HG02840 (cell line): ENCODE data around the gene TBX2.

Experiments used
- ATAC-seq: cut with Tn5 transposase; IDR thresholded peaks from one replicate; pipeline ENCODE4 v1.9.1; 2021; ENCODE audit warnings: mild to moderate bottlenecking, moderate library complexity, moderate number of reproducible peaks; ENCODE audit not compliant: unreplicated experiment, low FRiP score

The TBX2 gene

DNA sequence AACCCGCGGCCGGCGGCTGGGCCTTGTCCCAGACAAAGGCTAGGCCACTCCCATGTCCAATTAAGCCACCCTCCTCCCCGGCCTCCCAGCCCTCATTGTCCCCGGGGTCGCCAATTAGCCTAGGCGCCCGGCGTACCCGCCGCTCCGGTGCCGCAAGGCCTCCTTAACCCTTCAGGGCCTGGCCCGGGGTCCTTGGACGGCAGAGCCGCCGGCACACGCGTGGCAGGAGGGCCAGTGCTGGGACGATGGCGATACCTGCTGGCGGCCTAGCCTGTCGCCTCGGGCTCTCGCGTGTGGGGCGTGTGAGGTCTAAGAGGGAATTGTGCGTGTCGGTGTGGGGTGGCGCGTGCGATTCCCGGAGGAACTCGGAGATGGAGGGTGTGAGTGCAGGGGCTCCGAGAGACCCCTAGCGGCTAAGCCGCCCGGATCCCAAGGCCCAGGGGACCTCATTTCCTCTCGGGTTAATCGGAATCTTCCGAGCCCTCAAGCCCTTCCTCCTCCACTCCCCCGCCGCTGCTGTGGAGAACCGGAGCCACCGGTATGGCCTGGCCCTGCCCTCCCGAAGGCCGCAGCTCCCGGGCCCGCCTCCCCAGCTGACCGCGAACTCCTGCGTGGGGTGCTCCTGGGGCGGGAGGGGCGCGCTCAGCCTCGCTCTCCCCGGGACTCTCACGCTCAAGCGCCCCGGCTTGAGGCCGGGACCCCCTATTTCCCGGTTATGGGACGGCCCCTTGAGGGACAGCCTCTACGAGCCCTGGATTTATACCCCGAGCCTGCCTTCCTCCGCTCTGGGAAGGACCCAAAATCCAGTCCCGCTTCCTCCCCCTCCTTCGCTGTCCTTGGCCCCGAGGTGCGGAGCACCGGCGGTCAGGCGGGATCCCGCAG, 11.9 kb downstream of the TBX2 start:
- ATAC-seq = no peak

DNA sequence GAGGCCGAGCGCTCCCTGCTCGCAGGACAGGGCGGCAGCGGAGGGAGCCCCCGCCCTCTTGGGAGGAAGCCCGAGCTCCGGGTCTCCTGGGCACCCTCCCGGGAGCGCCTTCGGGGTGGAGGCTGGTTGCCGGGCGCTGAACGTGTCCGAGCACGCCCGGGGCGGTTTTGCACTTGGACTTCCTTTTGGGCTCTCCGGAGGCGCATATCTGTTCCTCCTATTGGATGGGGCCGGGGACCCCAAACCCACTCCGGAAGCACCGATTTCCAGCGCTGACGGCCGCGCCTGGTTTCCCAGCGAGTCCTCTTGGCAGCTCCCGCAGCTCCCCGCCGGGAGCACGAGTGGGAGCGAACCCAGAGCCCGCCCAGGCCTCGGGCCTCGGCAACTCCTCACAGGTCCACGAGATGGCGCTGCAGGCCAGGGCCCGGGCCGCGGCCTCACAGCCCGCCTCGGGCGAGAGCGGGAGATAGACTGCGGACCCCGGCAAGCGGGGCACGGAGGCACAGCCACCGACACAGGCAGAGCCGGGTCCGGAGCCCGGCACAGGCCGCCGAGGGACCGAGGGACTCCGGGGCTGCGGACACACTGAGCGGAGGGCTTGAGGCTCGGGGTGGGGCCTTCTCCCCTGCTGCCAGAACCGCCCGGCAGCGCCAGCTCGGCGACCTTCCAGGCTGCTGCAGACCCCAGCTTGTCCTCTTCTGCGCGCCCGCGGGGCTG, 12.7 kb downstream of the TBX2 start:
- ATAC-seq = peak; percentile 50

DNA sequence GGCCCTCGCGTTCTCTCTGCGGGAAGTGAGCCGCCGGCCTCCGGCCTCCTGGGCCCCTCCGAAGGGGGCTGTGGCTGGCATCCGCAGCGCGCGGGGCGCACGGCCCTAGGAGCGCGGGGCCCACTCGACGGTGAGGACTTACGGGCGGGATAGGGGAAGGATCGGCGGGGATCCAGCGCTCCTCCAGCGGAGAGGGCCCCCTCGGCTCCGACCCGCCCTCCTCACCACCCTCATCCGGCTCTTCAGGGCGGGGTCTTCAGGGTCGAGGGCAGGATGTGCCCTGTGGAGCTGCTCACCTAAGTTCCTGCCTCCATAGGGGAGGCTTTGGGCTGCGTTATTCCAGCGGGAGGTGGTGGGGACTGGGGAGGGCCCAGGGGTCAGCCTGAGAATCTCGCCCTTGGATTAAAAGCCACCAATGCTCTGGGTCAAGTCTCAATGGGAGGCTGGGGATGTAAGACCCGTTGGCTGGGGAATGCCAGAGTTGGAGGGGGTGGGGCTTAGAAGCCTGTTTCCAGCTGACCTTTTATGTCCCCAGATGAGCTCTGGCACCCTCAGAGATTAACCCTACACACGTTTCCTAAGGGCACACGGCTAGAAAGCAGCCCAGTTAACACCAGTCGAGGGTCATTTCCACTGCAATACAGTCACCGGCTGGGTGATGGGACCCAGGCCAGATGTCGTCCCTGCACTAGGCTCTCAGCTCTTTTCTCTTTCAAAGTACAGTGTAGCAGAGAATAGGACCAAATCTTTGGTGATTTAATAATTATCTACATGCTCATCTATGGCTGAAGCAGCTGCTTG, 13.4 kb downstream of the TBX2 start:
- ATAC-seq = no peak

DNA sequence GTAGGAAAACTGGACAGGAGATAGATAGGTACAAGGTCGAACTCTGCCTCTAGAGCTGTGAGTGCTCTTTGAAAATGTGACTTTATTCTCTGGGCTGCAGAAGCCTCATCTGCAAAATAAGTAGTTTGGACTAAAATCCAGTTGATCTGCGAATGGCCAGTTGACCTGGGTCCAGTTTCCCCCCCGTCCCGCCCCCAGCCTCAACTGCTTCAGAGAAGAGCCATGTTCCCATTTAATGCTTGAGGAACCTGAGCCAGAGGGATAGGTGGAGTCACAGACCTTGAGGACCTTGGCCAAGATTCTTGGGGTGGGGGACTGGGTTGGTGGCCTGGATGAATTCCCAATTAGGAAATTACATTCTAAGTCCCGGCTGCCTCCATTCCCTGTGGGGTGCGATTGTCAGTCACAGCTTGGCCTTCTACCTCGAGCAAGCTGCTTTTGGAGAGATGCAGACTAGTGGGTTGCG, 14.1 kb downstream of the TBX2 start:
- ATAC-seq = no peak

DNA sequence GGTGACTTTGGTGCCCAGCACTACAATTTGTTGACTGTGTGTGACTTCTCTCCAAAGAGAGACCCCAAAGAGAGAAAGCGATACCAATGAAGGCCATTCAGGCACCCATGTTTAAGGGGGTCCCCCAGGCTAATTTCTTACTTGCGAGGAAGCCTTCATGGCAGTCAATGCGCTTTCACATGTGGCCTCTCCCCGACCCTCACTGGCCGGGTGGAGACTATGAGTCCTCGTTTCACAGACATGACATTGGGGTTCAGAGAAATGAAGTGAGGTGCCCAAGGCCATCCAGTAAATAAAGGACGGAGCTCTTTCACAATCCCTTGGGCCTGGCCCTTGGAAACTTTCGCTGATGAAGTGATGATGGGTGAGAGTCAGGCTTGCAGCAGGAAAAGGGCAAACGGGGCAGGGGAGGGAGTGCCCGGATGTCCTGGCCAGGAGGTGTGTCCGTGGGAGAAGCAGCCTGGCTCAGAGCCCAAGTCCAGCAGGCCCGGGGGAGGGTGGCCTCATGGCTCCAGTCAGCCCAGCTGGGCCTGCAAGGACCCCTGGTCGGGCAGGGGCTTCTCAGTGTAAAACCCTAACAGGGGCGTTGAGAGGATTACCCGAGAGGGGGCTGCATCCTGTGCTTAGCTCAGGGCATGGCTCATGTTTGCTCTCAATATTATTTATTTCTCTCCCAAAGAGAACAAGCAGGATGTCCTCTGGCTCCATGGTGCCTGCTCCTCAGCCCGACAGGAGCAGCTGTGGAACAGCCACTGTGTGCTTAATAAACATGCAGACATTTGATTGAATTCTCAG, 14.7 kb downstream of the TBX2 start:
- ATAC-seq = no peak

DNA sequence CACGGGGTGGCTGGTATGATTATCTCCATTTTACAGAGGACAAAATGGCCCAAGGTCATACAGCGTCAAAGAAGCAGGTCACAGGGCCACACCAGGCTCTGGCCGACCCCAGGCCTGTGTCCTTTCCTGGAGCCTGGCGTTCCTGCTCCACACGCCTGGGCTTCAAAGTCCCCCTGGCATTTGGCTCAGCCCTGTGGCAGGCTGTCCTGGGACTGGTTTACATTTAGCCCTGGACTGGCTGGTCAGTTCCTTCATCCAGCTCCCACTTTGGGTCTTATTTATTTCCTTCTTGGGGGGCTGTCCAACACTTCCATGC, 15.3 kb downstream of the TBX2 start:
- no peak for ATAC-seq

DNA sequence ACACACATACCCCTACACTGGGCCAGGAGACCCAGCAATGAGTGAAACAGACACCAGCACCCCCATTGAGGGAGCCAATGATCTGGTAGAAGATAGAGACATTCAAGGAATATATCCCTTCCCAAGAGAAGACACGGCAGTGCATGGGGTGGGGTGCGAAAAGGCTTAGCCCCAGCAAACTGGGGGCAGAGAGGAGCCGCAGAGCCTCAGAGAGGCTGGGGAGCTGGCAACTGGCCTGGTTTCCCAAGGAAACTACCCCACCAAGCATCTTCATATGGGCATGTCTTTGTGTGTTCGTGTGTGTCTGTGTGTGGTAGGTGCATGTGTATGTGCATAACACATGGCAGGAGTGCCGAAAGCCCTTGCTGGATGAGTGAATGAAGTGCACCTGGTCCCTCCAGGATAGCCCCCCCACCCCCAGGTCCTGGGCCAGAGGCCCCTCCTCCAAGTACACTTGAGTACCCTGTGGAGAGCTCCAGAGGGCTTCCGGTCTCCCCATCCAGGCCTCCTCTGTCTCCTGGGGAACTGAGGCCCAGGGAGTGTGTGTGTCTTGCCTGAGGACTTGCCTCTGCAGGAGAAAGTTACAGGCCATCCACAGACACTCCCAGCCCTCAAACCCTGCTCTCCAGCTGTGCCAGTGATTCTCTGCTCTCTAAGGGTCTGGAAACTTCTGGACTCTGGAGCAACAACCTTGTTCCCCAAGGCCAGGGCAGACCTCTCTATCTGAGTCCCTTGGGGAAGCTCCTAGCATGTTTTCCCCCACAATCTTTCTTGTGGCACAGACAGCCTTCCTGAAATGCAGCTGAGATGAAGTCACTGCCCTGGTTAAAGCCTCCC, 15.9 kb downstream of the TBX2 start:
- no peak for ATAC-seq

DNA sequence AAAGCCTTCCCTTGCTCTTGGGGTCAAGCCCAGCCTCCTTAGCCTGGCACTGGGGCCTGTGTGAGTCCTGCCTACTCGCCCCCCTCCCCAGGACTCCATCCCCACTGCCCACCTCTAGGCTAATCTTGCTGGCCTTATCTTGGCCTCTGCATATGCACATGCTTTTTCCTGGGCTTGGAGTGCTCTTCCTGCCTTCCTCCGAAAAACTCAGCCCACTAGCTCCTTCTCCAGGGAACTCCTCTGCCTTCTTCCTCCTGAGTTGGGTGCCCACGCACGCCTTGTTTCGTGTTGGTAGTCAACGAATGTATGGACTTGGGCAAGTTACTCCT, 16.5 kb downstream of the TBX2 start:
- no peak for ATAC-seq

DNA sequence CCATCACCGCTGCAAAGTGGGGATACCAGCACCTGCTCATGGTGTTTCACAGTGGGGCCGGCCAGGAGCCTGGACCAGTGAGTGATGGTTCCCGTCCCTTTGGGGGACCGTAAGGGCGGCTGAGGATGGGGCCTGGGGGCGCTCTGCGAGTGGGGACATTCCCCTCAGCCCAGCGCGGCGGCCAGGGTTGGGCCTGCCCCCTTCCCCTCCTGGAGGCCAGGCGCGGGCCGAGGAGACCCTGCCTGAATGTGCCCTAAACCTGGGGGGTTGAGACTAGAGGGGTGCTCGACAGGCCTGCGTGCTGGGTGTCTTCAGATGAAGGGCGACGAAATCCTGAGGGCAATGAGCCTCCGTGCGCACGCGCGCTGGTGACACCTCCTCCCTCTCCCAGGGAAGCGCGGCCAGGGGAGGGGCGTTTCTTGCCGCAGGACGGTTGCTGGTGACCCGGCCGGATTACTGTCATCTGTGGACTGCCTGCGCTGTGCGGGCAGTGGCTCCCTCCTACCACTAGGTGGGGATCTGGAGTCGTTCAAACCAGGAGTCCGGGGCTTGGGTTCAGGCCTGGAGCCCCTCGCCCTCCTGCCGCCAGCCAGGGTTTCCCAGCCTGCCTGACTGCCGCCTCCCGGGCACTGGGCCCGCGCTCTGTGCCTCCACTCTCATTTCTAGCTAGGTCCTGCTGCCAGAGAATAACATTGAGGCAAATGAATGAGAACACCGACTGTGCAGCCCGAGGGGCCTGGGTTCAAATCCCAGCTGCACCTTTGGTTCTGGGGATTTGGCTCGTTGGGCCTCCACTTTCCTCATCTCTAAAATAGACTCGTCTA, 17.1 kb downstream of the TBX2 start:
- ATAC-seq = no peak

DNA sequence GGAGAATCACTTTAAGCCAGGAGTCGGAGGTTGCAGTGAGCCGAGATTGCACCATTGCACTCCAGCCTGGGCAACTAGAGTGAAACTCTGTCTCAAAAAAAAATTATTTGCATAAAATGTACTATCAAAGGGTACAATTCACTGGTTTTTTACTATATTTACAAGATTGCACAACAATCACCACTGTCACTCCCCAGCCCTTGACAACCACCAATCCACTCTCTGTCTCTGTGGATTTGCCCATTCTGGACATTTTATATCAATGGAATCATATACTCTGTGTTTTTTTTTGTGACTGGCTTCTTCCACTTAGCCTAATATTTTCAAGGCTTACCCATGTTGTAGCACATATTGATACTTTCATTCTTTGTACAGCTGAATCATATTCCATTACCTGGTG, 18.8 kb downstream of the TBX2 start:
- no peak for ATAC-seq

DNA sequence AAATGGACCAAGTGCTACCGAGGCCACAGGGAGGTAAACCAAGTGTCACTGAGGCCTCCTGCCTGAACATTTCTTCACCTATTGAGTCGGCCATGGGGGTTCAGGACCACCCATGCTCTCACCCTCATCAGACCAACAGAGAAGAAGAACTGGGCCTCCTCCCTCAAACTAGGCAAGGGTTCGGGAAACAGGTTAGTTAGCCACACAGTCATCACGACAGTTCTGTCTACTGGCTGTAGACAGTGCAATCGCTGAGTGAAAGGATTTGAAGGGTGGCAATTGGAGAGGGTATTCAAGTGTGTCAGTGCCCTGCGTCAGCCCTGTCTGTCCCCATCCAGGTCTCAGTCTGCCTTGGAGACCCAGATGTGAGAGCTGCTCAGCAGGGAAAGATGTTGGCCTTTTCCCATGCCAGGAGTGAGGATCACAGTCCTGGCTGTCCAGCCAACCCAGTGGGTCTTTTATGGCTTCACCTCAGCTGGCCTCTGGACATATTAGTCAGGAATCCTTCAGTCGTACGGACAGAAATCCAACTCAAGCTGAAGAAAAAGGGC, 19.9 kb downstream of the TBX2 start:
- ATAC-seq = no peak

DNA sequence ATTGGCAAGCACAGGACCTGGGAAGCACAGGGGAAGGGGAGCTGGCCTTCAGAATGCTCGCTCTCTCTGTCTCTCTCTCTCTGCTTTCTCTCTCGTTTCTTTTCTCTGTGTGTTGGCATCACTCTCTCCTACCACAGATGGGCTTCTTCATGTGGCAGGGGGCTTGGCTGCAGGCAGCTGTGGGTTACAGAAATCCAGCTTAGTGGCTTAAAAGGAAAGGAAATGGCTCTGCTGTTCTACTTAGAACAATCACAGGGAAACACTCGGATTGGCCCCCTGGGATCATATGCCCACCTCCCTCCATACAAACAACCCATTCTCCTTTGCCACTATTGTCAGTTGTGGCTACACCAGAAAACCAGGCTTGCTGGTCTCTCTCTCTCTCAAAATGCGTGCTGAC, 20.4 kb downstream of the TBX2 start:
- ATAC-seq = no peak

DNA sequence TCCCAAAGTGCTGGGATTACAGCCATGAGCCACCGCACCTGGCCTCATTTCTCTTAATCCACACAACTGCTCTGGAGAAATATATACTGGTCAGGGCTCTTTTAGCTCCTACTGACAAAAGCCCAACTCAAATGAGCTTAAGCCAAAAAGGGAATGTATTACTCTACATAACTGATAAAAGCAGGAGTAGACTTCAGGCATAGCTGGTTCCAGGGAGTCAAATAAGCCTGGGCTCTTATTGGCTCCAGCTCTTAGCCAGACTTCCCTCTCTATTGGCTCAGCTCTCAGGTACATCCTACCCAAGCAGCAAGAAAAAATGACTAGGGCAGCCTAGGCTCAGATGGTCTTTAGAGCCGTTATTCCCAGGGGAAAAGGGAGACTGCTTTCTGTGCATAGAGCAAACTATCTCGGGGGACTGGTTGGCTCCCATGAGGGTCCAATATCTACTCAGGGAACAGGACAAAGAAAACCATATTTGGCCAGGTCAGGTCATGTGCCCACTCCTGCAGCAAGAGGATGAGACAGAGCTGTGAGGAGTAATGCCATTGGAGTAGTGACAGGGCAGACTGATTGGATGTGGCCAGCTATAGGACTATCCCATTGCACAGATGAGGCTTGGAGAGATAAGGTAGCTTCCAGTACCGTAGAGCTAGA, 21.2 kb downstream of the TBX2 start:
- ATAC-seq = no peak

DNA sequence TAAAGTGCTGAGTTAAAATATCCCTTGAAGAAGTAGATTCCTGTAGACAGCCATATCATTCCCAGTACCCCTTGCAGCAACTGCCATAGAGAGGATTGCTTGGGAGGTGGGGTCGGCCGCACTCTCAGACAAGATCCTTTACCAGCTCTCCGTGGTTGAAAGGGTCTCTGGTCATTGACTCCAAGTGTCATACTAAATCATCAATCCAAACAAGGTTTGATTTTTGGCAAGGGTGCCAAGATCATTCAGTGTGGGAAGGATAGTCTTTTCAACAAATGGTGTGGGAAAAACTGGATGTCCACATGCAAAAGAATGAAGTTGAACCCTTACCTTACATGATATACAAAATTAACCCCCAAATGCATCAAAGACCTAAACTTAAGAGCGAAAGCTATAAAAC, 21.8 kb downstream of the TBX2 start:
- ATAC-seq = no peak

DNA sequence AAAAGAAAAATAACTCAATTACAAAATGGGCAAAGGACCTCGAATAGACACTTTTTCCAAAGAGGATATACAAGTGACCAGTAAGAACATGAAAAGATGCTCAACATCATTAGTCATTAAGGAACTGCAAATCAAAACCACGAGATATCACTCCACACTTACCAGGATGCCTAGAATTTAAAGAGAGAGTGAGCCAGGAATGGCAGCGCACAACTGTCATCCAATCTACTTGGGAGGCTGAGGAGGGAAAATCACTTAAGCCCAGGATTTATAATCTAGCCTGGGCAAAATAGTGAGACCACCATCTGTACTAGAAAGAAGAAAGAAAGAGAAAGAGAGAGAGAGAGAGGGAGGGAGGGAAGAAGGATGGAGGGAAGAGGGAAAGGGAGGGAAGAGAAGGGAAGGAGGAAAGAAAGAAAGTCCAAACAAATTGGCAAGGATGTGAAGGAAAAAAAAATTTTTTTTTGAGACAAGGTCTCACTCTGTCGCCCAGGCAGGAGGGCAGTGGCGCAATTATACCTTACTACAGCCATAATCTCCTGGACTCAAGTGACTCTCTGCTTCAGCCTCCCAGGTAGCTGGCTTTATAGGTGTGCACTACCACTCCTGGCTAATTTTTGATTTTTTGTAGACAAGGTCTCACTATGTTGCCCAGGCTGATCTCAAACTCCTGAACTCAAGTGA, 22.6 kb downstream of the TBX2 start:
- no peak for ATAC-seq

DNA sequence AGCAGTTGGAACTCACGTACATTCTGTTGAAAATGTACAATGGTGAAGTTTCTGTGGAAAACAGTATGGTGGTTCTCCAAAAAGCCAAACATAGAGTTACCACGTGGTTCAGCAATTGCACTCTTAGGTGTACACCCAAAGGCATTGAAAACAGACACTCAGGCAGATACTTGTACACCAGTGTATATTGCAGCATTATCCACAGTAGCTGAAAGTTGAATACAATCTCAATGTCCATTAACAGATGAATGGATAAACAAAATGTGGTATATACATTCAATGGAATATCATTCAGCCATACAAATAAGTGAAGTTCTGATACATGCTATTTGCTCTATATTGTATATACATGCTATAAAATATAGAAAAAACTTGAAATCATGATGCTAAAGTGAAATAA, 23.2 kb downstream of the TBX2 start:
- no peak for ATAC-seq

DNA sequence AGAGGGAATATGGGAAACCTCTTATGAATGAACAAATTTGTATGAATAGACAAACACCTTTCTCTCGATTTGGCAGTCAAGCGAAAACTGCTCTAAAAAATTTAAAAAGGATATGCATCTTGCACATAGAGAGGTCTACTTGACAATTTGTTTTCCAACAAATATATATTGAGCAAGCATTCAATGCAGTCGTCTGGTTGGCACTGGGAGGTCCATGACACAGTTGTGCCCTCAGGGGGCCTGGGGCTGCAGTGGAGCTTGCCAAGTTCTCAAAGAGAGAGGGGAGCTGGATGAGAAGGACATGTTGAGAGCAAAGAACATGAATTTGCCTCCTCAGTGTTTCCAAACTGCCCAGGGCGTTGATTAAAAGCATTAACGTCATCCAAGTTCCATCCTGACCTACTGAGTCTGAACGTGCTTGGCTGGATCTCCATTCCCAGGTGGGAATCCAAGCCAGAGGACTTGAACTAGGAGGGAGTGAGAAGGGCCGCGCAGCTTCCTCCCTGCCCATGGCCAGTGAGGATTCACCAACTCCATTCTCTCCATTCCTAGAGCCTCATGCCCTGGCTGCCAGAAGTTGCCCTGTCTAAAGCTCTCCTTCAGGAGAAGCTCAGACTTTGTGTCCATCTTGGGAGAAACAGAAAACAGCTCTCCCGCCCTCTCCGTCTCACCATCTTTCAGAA, 24.5 kb downstream of the TBX2 start:
- no peak for ATAC-seq
